WERI-Rb-1 (cell line): ENCODE data around the gene DLG1.

Source experiments
- DNase-seq: peaks from one replicate; pipeline ENCODE4 v3.0.0-alpha.2; 2020
- H3K27ac ChIP-seq: fragments of 250-450 bp; sonication (Bioruptor Pico); 2 replicates; pipeline ENCODE4 v1.5.1; 2020; ENCODE audit warnings: mild to moderate bottlenecking, moderate library complexity
- H3K27me3 ChIP-seq: fragments of 250-450 bp; sonication (Bioruptor Pico); 2 replicates; pipeline ENCODE4 v1.5.1; 2021; ENCODE audit warnings: mild to moderate bottlenecking, low read depth, moderate library complexity; ENCODE audit not compliant: insufficient read depth, severe bottlenecking
- H3K36me3 ChIP-seq: fragments of 250-450 bp; sonication (Bioruptor Pico); 2 replicates; pipeline ENCODE4 v1.5.1; 2020; ENCODE audit warnings: mild to moderate bottlenecking, moderate library complexity
- H3K4me3 ChIP-seq: 2 replicates; pipeline ENCODE4 v1.5.1; 2011; ENCODE audit warnings: low read depth, mild to moderate bottlenecking, control low read depth, low read length
- H3K9me3 ChIP-seq: fragments of 250-450 bp; sonication (Bioruptor Pico); 2 replicates; pipeline ENCODE4 v1.5.1; 2021; ENCODE audit warnings: mild to moderate bottlenecking, moderate library complexity; ENCODE audit not compliant: severe bottlenecking
- CTCF ChIP-seq: IDR thresholded peaks from 2 replicates; pipeline ENCODE4 v1.5.1; 2011; ENCODE audit warnings: low read depth, mild to moderate bottlenecking, control low read depth, inconsistent platforms, low read length

The DLG1 gene

GRCh38 chr3:197050511-197050910, 247.9 kb downstream of the DLG1 start:
- Histone ChIP-seq H3K4me3 (no peak overlapping the region), H3K27me3 (no peaks in the 10 kb centered on the region), H3K9me3 (no peaks in the 10 kb centered on the region), H3K36me3 (no peaks in the 10 kb centered on the region; the same call in none of the 2 replicates), H3K27ac (no peak overlapping the region)
- DNase-seq, result no peak
- TF ChIP-seq CTCF, result no peak

- Histone ChIP-seq H3K36me3 (no peaks in the 10 kb centered on the region), H3K27me3 (no peaks in the 10 kb centered on the region), H3K4me3 (no peak overlapping the region), H3K9me3 (no peaks in the 10 kb centered on the region), H3K27ac (no peak overlapping the region)
- no peak for TF ChIP-seq CTCF
- DNase-seq, result no peak
Measured at GRCh38 chr3:197042539-197042938, 255.9 kb downstream of the DLG1 start.

GRCh38 chr3:197041875-197042488, 256.4 kb downstream of the DLG1 start:
- H3K27me3 ChIP-seq, result no peaks in the 10 kb centered on the region
- no peak for DNase-seq

GRCh38 chr3:197040658-197041057, 257.8 kb downstream of the DLG1 start:
- H3K9me3 ChIP-seq, result no peaks in the 10 kb centered on the region
- H3K4me3 ChIP-seq, result no peak overlapping the region
- DNase-seq, result no peak
- no peaks in the 10 kb centered on the region for H3K27me3 ChIP-seq
- TF ChIP-seq CTCF, result no peak
- H3K36me3 ChIP-seq, result no peaks in the 10 kb centered on the region
- H3K27ac ChIP-seq, result no peak overlapping the region

More at GRCh38 chr3:197041875-197042488, 256.4 kb downstream of the DLG1 start:
- no peak overlapping the region for H3K27ac ChIP-seq
- no peaks in the 10 kb centered on the region for H3K9me3 ChIP-seq
- no peaks in the 10 kb centered on the region for H3K36me3 ChIP-seq
- H3K4me3 ChIP-seq, result no peak overlapping the region
- TF ChIP-seq CTCF, result no peak

GRCh38 chr3:197038679-197039462, 259.5 kb downstream of the DLG1 start:
- no peak for TF ChIP-seq CTCF
- Histone ChIP-seq H3K27me3 (no peaks in the 10 kb centered on the region), H3K4me3 (no peak overlapping the region), H3K27ac (no peak overlapping the region), H3K9me3 (no peaks in the 10 kb centered on the region), H3K36me3 (no peaks in the 10 kb centered on the region)
- no peak for DNase-seq
